Brain microvascular endothelial cell (primary cell): Measurements from ENCODE around the gene MR1.
"Not testable (repeated sequence)": the region's sequence is repeated elsewhere in the genome, so short reads cannot be mapped to it uniquely, and the experiment has no call there.

ENCODE experiments used
- DNase-seq: peaks from one replicate; pipeline ENCODE4 v3.0.0-alpha.2; 2020
- H3K27ac ChIP-seq: fragments of 250-450 bp; sonication (Bioruptor Pico); 2 replicates; pipeline ENCODE4 v1.5.1; 2020; ENCODE audit warnings: mild to moderate bottlenecking, moderate library complexity
- H3K27me3 ChIP-seq: fragments of 250-450 bp; sonication (Bioruptor Pico); replicated peaks from 2 replicates; pipeline ENCODE4 v1.5.1; 2020; ENCODE audit warnings: mild to moderate bottlenecking
- H3K36me3 ChIP-seq: fragments of 250-450 bp; sonication (Bioruptor Pico); replicated peaks from 2 replicates; pipeline ENCODE4 v1.5.1; 2020; ENCODE audit warnings: mild to moderate bottlenecking
- H3K4me3 ChIP-seq: 2 replicates; pipeline ENCODE4 v1.5.1; 2011; ENCODE audit warnings: low read depth, mild to moderate bottlenecking, control low read depth, low read length, moderate library complexity
- in situ Hi-C: cut with HindIII; loops from 2 replicates; pipeline ENCODE4 v1.10.0; 2017; ENCODE audit warnings: low sequenced_read_pairs, low pct_ligation_motif_present
- TF ChIP-seq, protein P1 (sequence below): IDR thresholded peaks from 2 replicates; pipeline ENCODE4 v1.5.1; 2011; ENCODE audit warnings: low read depth, mild to moderate bottlenecking, moderate library complexity, low read length, control low read depth, inconsistent platforms; ENCODE audit errors: missing control alignments

The MR1 gene

DNA sequence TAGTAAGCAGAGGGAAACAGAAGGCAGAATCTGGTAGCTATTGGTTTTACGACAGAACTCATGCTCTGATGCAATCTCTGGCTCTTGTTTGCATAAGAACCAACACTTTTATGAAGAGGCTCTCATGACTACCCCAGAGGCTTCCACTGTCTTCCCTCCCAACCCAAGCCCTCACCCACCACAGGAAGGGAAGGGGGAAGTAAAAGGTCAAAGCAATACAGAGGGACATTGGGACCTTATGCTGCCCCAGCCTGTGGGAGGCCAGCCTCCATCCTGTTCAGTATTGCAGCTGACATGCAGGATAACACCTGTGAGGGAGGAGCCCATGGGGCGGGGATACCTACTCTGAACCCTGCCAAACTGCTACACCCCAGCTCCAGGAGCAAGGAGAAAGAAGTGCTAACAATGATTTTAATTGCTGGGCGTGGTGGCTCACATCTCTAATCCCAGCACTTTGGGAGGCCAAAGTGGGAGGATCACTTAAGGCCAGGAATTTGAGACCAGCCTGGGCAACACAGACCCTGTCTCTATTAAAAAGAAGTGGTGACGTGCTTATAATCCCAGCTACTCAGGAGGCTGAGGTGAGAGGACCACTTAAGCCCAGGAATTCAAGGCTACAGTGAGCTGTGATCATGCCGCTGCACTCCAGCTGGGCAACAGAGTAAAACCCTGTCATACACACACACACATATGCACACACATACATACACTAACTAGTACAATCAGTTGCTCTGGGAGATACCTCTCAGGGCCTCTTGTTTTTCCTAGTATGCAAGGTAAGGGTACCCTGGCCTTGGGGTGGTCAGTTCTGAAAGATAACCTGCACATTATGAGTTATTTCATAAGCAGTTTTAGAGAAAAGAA lies 9.5 kb downstream of the MR1 start:
- in situ Hi-C loops: no loop called here
- TF ChIP-seq, protein P1, sequence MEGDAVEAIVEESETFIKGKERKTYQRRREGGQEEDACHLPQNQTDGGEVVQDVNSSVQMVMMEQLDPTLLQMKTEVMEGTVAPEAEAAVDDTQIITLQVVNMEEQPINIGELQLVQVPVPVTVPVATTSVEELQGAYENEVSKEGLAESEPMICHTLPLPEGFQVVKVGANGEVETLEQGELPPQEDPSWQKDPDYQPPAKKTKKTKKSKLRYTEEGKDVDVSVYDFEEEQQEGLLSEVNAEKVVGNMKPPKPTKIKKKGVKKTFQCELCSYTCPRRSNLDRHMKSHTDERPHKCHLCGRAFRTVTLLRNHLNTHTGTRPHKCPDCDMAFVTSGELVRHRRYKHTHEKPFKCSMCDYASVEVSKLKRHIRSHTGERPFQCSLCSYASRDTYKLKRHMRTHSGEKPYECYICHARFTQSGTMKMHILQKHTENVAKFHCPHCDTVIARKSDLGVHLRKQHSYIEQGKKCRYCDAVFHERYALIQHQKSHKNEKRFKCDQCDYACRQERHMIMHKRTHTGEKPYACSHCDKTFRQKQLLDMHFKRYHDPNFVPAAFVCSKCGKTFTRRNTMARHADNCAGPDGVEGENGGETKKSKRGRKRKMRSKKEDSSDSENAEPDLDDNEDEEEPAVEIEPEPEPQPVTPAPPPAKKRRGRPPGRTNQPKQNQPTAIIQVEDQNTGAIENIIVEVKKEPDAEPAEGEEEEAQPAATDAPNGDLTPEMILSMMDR: no peak
- no peaks in the 10 kb centered on the region for H3K27me3 ChIP-seq
- no peak for DNase-seq
- no peak overlapping the region for H3K27ac ChIP-seq
- H3K36me3 ChIP-seq: no peaks in the 10 kb centered on the region
- H3K4me3 ChIP-seq: no peak overlapping the region

DNA sequence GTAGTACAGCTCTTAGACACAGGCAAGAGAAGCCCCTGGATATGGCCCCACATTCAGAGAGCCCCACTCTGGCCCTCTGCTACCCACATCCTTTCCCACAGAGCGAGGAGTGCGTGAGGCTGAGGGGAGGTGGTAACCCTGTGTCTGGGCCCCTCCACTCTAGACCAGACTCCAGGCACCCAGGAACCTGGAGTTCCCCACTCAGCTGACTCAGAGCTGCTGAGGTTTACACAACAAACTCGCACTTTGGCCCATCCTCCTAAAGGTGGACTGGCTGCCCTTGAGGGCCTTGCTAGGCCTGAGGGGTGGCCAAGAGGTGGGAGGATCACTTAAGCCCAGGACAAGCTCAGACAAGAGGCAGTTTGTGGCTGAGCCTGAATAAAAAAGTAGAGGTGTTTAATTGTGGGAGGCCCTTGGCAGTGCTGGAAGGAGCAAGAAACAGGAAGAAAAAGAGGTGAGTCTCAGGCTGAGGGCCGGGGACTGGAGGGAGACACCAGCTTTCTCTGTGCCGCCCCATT lies 10.7 kb downstream of the MR1 start:
- H3K27ac ChIP-seq: no peak overlapping the region
- H3K36me3 ChIP-seq: no peaks in the 10 kb centered on the region
- in situ Hi-C loops: no loop called here
- no peak overlapping the region for H3K4me3 ChIP-seq
- TF ChIP-seq, protein P1: no peak
- no peak for DNase-seq
- no peaks in the 10 kb centered on the region for H3K27me3 ChIP-seq

DNA sequence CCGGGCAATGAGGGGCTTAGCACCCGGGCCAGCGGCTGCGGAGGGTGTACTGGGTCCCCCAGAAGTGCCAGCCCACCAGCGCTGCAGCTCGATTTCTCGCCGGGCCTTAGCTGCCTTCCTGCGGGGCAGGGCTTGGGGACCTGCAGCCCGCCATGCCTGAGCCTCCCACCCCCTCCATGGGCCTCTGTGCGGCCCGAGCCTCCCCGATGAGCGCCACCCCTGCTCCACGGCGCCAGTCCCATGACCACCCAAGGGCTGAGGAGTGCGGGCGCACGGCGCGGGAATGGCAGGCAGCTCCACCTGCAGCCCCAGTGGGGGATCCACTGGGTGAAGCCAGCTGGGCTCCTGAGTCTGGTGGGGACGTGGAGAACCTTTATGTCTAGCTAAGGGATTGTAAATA lies 12.2 kb downstream of the MR1 start:
- DNase-seq, in situ Hi-C loops, H3K4me3 ChIP-seq, H3K36me3 ChIP-seq, H3K27me3 ChIP-seq, H3K27ac ChIP-seq: not testable (repeated sequence)

DNA sequence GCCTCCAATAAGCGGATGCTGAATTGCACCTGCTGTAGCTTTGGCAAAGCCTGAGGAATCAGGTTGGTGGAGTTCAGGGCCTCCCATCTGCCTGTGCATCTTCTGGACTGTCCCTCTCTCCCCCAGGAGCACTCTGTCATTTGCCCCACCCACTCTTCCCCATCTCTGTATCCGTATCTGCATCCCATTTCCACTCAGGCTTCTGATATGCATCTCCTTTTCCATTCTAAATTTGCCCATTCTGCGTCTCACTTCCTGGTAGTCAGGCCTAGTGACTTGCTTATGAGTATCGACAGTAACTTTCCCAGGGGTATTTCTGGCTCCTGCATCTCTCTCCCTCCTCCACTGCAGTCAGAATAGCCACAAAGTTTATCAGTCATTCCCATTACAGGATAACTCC lies 15.6 kb downstream of the MR1 start:
- DNase-seq: no peak
- Histone ChIP-seq H3K36me3 (no peaks in the 10 kb centered on the region), H3K4me3 (no peak overlapping the region), H3K27me3 (no peaks in the 10 kb centered on the region), H3K27ac (no peak overlapping the region)
- TF ChIP-seq, protein P1: no peak
- in situ Hi-C loops: no loop called here

DNA sequence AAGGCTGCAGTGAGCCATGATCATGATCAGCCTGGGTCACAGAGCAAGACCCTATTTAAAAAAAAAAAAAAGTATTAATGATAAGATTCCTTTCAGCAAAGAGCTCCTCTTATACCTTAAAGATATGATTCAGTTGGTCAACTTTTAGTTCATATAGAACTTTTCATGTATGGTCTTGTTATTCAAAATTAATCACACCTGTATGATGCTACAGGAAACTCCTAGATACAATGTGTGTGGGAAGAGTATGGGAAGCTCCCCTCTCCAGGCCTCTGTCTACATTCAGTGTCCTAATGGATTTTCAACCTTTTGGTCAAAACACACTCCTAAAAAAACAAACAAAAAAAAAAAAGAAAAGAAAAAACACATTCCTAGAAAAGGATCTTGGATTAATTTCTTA lies 17.1 kb downstream of the MR1 start:
- H3K27ac ChIP-seq: no peak overlapping the region
- in situ Hi-C loops: no loop called here
- no peaks in the 10 kb centered on the region for H3K27me3 ChIP-seq

DNA sequence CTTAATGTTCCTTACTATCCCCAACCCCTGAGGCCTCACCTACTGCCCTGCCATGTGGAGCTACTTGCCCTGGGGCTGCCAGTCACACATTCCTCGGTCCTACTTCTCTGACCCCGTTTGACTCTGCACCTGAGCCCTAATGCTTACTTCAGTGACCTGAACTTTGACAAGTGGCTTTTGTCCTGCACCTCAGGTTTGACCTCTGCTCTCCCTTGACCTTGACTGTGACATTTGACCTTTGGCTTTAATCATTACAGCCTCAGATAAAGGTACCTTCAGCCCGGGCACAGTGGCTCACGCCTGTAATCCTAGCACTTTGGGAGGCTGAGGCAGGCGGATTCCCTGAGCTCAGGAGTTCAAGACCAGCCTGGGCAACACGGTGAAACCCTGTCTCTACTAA lies 22.8 kb downstream of the MR1 start:
- H3K36me3 ChIP-seq: no peaks in the 10 kb centered on the region
- TF ChIP-seq, protein P1: no peak
- no peaks in the 10 kb centered on the region for H3K27me3 ChIP-seq
- no peak overlapping the region for H3K27ac ChIP-seq
- H3K4me3 ChIP-seq: no peak overlapping the region
- no peak for DNase-seq
- in situ Hi-C loops: no loop called here

More for the DNA sequence above, 17.1 kb downstream of the MR1 start:
- TF ChIP-seq, protein P1: no peak
- Histone ChIP-seq H3K36me3 (no peaks in the 10 kb centered on the region), H3K4me3 (no peak overlapping the region)
- DNase-seq: no peak
